T47D (cell line): ENCODE data around the gene HOXB1.

Experiments used
- DNase-seq, 2 experiments: peaks; one replicate each; pipeline versions ENCODE4 v3.0.0 to v3.0.0-alpha.2; 2011 to 2012; ENCODE audit warnings: low read depth in 1 of 2, low spot score in 1 of 2
- JUND ChIP-seq: IDR thresholded peaks from 2 replicates; pipeline ENCODE4 v1.6.1; 2012; ENCODE audit warnings: low read depth
- in situ Hi-C: cut with HindIII; loops from 2 replicates; pipeline ENCODE4 v1.10.0; 2016; ENCODE audit warnings: low sequenced_read_pairs, low pct_unique_long_range_greater_than_20kb

The HOXB1 gene

DNA sequence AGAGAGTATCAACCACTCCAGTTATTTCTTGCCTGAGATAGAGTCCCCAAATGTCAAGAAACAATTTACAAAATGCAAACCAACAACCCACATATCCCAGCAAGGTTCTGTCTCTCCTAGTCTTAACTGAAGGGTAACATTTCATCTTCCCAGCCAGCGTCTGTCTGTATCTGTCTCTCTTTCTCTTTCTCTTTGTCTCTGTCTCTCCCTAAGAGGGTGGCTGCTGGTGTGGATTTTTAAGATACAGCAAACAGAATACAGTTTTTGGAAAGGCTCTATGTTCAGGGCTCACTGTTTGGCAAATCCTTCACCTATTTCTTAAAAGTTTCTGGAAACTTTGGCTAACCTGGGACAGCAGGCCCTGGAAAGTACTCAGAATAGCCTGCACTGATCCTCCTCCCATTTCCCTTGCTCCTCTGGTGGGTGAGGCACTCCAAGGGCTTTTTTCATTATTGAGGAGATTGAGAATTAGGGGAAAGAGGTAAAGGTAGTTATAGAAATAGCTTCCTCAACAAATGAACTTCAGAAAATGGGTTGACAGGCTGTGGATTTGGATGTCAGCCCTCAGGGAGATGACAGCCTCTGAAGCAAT, 41.1 kb upstream of the HOXB1 start:
- no peak for DNase-seq
- in situ Hi-C loops = no loop called here

DNA sequence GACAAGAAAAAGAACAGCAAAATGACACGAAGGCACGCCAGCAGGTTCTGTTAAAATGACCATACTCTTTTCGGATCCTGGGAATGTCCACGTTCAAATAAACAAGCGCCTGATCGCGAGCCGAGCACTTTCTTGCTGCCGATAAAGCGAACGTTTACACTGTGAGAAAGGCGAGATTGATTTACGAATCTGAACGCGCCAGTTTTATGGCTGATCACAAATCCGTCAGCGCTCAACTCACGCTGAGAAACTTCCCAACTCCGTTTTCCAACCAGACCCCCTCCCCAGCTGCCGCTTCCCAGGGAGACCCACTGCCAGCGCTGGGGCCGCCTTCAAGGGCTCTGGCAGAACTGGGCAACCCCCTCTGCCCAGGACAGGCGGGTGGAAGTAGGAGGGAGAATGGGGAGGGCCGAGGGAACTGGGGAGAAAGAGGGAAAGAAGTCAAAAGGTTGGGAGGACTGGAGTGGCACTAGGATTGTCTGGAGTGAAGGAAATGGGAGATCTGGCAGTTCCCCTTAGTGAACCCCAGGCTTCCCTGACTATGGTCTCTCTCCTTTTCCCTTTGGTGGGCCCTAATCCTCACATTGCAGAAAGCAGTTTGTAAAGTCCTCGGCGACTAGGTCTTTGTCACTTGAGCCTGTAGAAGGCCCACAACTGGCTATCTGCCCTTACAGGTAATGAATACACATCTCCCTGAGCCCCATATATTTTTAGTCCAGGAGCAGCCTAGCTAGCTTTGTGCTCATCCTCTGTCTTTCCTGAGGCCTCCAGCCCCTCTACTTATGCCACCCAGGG, 40.4 kb upstream of the HOXB1 start:
- no peak for TF ChIP-seq JUND
- no peak for DNase-seq
- in situ Hi-C loops = no loop called here

More for the DNA sequence above, 41.1 kb upstream of the HOXB1 start:
- no peak for TF ChIP-seq JUND

DNA sequence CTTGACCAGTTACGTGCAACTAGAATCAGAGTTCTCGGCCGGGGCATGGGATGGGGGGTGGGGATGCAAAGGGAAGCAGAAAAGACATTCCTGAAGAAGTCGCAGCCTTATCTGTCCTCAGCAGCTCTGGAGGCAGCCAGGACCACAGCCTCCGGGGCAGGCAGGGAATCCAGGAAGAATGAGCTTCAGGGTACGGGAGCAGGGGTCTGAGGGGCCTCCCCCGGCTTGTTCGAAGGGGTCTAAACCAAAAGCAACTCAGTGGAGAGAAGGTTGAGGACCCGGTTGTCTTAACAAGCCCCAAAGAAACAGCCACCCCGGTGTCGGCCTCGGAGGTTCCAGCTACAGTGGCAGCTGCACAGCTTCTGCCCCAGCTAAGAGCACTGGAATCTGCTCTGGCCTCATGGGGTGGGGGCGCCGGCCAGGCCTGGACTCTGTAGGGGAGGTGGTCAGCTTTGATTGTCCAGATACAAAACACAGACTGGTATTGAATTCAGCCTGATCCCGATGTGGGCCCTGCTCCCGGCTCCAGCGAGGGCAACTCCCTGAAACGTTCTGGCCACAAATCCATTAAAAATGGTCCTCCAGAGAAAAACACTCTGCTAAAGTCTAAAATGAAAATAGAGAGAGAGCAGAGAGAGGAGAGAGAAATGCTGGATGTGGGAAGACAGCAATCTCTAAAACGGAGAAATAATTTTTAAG, 39.7 kb upstream of the HOXB1 start:
- no peak for TF ChIP-seq JUND
- DNase-seq = no peak
- in situ Hi-C loops = no loop called here

DNA sequence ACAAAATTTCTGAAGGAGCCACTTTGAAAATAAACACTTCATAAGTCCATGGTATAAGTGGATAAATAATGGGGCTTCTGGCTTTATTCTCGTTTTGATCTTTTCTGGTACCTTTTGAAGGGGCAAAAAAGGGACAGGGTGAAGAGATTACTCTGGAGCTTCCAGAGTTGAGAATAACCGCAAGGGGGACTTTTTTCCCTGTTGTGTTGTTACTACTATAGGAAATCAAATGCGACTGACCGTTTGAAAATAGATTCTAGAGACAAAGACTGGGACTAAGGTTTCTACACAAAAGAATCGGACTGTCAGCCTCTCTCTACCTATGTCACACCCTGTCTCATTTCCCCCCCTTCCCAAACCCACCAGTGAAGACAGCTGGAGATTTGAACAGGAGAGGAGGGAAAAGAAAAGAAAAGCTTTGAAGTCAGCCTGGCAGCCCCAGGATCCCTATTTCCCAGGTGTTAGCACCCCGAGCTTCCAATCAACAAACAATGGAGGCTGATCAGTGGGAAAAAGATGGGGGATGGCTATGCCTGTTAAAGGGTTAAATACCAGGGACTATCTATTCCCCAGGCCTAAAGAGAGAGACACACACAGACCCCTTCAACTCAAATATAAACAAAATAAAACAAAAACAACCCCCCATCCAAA, 39.0 kb upstream of the HOXB1 start:
- in situ Hi-C loops = no loop called here
- TF ChIP-seq JUND = no peak
- no peak for DNase-seq

DNA sequence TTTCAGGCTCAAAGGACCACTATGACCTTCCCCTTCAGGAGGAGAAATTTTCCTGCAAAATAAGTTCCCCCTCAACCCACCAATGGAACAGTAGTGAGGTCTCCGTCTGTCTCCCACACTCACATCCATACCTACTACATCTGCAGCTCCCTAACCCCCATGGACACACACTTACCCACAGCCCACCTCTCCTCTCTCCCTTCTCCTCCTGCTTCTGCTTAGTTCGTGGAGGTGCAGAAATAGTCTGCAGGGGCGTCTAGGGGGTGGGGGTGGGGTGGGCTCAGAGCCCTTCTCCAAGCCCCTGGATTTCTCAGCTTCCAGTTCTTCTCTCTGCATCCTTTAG, 38.4 kb upstream of the HOXB1 start:
- no peak for DNase-seq
- TF ChIP-seq JUND = no peak
- in situ Hi-C loops = no loop called here

DNA sequence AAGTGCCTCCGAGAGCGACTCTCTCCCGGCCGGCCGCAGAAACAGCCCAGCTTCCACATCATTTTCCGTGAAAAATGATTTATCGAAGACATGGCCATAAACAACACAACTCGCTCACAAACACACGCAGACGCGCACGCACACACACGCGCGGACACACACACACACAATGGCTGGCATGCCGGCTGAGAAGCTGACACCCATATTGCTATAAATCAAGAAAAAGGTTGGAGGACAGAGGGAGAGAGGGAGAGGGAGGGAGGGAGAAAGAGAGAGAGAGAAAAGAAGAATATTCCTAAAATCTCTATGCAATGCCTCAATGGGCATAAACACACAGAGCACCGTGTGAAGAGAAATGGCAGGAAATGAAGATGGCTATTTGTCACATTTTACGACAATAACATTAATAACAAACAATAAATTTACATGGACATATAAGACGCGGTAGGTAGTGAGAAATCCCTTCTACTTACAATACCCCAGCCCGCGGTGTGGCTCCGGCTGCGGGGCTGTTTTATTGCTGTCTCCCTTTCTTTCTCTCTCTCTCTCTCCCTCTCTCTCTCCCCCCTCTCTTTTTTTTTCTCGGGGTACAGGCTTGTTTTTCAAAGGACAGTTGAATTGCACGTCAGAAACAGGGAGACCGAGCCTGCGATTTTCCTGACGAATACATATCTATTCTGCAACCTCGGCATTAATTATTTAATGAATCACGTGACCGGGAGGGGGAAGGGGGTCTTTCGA, 37.9 kb upstream of the HOXB1 start:
- no peak for TF ChIP-seq JUND
- in situ Hi-C loops = no loop called here
- no peak for DNase-seq

DNA sequence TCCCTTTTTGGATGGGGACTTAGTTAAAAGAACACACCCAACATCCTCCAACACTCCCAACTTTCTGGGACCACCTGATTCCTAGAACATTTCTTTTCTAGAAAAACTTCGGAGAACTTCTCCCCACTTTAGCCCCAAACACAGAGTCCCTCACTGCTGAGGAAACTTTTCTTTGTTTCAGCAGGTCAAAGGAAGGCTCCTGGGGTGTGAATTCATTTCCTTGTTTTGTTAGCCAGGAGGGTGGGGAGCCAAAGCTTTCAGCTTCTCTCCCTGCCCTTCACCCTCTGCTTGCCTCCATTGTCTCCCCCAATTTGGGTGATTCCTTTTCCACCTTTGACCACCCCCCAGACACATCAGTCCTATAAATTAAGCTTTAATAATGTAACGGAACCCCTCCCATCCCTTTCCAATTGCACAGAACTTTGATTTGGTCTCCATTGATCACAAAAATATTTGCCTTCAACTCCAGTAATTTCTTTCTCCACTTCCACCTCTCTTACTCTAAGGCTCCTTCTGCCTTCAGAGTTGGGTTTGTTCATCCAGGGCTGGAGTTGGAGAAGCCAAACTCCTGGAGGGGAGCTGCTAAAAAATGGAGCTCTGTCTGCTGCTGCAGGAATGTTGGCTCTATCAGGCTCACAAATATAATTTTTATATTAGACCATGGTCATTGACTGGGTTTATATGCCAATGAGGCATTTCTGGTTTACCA, 37.0 kb upstream of the HOXB1 start:
- DNase-seq = no peak
- TF ChIP-seq JUND = no peak
- in situ Hi-C loops = no loop called here

DNA sequence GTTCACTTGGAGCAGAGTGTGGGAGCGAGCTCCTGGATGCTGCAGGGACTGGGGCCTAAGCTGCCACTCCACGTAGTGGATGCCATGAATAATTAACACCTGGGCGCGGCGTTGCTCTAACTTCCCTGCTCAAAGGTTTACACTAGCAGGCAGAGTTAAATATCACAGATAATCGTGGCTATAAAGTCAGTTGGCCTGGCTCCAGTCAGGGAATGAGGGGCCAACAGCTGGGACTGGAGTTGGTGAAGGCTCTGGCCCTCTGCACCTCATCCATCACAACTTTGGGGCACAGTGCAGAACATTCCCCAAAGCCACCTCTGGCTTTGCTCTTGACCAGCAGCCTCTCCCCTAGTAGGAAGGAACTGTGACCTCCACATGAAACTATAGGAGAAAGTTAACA, 36.4 kb upstream of the HOXB1 start:
- no peak for DNase-seq
- TF ChIP-seq JUND = no peak
- in situ Hi-C loops = no loop called here

DNA sequence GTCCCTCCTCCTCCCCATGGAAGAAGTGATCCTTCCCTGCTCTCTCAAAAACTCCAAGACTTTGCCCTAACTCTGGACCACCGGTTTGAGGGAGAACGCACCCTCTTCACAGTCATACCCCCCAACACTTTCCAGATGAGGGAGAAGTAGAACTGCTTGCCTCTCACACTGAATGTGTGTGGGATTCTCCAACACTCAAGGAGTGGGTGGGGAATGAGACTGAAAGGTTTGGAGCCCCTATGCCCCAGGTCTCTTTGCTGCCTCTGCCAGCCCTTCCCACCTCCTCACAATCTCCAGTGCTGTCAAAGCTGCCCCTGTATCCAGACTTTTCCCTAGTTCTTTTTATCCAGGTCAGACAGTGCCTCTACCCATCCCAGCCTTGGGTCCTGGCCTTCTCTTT, 35.9 kb upstream of the HOXB1 start:
- DNase-seq = no peak
- in situ Hi-C loops = no loop called here
- TF ChIP-seq JUND = no peak

DNA sequence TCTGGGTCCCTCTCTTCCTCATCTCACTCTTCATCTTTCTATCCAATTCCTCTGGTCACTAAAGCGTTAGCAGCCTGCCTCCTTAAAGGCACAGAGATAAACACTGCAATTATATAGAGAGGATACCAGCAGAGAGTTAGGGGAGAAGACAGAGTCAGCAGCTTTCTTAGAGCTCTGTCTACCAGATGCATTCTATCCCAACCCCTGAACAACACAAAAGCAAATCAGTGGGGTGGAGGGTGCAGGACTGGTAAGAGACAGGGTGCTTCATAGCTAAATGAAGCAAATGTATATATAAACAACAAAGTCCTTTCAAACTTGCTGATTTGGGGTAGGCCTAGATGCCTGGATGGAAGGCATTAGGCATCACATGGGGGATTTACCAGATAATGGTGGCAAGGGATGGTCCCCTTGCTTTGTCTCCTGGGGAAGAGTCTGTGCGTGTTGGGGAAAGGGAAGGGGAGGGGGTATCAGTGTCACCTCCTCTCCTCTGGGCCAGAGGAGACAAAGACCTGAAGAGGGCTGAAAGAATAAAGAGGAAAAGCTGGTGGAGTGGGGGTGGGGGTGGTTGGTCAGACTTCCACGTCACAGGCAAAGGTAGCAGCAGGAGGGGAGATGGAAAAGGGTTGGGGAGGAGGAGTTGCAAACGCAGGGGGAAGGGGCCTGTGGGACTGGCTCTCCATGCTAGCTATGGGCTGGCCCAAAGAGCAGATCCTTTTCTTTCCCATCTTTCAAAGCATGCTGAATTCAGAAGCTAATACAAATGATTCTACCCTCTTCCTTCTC, 35.3 kb upstream of the HOXB1 start:
- no peak for DNase-seq
- in situ Hi-C loops = no loop called here
- TF ChIP-seq JUND = no peak

DNA sequence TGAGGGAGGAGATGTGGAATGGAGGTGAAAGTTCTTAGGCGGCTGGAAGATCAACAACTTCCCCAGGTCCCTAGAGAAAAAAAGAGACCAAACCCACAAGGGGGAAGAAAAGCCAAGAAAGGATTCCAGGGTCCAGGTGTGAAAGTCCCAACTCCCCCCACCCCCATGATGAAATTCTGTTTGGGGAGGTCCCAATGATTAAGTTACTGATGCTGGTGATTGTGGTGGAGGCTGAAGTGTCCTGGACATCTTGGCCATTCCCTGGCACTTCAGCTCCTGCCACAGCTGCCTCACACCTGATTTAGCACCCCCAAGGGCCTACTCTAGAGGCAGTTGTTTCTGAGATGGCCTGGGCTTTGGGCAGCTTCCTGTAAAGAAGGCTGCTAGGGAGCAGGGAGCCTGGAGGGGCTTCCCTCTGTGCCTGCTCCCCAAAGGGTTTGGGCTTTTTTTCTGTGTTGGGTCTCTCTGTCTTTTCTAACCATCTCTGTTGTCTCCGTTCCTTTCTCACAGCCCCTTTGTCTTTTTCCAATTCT, 34.3 kb upstream of the HOXB1 start:
- no peak for DNase-seq
- in situ Hi-C loops = no loop called here
- no peak for TF ChIP-seq JUND
